Right renal pelvis (tissue), 4 donors: ENCODE measurements around the gene E2F1. TPM values are rescaled to one million over a fixed set of nuclear protein-coding genes. Genes with fewer than 3 reads are reported as not detected.

Experiments
- DNase-seq, 4 donors: peaks; one replicate each; pipeline ENCODE4 v3.0.0-alpha.2; 2013; ENCODE audit warnings: low read depth in 4 of 4, low spot score in 3 of 4, missing footprints in 1 of 4
- polyA plus RNA-seq, 4 donors: library from polyadenylated mRNA; unstranded; fragments of 120-200 nt; gene quantifications; one replicate each; pipeline ENCODE4 v1.2.1, GENCODE V29; 2013; ENCODE audit not compliant: insufficient read length in 4 of 4

The E2F1 gene
- polyA plus RNA-seq, 4 donors = 10.8 to 12.7 (median 12.1) TPM

- DNase-seq = no peak
These were observed 2.1 kb upstream of the E2F1 start for GRCh38 chr20:33687993-33688937.

- no peak for DNase-seq
These were observed 1.3 kb upstream of the E2F1 start for GRCh38 chr20:33687370-33687915.

GRCh38 chr20:33686984-33687366 is 790 bp upstream of the E2F1 start:
- DNase-seq = no peak

DNA sequence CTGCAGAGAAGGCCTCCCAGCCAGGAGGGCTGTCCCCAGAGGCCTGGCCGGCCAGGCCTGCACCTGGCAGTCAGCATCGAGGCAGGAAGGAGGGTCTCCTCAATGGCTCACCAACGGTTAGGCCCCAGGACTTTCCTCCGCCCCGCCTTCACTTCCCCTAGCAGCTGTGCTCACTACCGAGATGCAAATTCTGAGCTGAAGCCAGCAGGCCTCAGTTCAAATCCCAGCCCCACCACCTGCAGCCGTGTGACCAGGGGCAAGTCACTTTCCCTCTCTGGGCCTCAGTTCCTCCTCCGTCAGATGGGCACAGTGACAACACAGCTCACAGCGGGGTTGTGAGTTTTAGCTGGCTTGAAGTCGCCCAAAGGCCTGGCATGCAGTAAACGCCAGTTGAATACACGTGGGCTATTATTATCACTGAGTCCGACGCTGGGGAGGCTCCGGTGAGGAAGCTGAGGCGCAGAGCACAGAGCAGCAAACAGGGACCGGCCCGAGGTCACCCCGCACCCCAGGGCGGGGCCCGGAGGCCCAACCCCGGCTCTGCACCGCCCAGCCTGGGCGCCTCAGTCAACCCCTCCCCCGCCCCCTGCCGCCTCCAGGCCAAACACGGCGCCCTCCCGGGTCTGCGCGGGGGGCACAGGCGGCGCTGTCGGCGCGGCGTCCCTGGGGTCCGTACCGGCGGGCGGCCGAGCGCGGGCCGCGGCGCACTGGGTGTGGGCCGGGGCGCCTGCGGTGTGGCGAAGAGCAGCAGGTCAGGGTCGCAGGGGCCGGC is 671 bp downstream of the E2F1 start:
- DNase-seq = no peak

DNA sequence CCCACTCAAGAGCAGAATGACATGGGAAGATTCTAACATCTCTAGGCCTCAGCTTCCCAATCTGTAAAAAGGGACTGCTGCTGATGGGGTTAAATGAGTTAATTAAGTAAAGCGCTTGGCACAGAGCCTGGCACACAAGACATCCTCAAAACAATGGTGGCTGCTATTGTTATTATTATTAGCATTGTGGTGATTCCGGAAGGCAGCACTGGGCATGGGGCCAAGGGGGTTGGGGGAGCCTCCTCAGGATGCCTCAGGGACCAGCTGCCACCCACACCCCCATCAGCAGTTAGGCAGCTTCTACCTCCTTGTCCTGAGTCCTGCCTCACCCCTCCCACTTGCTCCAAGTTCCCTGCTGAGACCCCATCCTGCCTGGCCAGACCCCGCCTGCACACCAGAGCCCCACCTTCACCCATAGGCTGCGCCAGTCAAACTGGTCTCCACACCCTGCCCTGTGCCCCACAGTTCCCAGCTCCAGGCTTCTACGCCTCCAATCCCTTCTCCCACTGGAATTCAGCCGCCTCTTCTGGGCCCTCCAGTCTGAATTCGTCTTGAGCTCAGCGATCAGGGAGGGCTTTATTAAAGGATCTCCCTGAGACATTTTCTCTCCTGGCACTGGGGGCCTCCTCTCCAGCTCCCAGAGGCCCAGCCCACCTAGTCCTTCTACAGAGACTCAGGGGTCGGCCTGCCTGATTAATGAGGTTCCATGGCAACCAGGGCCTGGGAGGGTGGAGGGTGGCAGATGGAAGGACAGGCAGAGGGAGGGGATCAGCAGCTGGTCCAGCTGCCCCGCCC is 1.5 kb downstream of the E2F1 start:
- DNase-seq = no peak

DNA sequence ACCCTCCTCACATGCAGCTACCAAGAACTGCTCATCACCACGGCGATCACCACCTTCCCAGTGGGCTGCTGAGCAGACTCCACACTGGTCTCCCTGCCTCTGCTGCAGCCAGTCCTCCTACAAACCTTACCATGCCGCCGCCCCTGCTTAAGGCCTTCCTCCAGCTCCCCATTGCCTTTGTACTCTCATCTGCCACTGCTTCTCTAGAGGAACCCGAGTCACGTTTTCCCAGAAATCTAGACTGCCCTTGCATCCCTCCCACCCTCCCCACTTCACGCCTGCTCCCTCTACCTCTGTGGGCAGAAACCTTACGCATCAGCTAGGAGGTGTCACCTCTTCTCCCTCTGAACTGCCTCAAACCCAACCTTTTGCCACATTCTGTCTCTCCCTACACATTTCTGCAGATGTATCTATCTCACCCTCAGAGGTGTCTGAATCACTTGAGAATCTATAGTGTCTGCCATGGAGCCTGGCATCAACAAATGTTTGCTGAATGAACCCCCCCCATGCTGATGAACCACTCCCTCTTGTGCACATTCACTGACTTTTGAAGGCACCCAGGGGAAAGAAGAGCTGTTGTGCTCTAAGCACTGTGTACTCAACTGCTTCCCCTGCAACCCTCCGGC is 4.3 kb downstream of the E2F1 start:
- no peak for DNase-seq

- no peak for DNase-seq
These were observed 4.9 kb downstream of the E2F1 start for GRCh38 chr20:33681288-33681687.

GRCh38 chr20:33680686-33681085 is 5.5 kb downstream of the E2F1 start:
- DNase-seq = no peak

DNA sequence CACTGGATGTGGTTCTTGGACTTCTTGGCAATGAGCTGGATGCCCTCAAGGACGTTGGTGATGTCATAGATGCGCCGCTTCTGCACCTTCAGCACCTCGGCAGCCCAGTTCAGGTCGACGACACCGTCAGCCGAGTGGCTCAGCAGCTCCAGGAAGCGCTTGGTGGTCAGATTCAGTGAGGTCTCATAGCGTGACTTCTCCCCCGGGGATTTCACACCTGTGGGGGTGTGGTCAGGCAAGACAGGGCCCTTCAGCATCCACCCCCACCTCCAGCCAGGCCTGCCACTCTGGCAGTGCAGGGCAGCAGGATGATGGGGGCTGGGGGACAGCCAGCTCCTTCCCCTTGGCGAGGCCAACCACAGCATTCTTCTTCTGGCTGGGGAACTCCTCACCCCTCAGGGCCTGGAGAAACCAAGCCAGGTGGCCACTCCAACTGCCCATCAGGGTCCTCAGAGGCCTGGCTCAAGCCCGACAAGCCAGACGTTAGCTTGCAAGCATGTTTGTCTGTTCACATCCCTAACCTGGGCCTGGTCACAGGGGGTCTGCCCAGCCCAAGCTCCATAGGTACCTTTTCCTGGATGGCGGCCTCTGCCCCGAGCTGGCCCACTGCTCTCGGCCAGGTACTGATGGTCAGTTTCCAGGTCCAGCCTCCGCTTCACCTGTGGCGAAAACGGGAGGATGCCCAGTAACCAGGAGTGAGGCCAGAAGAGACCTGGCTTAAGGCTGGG is 6.3 kb downstream of the E2F1 start:
- DNase-seq = no peak

- DNase-seq = no peak
These were observed 8.0 kb downstream of the E2F1 start for GRCh38 chr20:33677991-33678702.

GRCh38 chr20:33676652-33677645 is 9.2 kb downstream of the E2F1 start:
- no peak for DNase-seq

DNA sequence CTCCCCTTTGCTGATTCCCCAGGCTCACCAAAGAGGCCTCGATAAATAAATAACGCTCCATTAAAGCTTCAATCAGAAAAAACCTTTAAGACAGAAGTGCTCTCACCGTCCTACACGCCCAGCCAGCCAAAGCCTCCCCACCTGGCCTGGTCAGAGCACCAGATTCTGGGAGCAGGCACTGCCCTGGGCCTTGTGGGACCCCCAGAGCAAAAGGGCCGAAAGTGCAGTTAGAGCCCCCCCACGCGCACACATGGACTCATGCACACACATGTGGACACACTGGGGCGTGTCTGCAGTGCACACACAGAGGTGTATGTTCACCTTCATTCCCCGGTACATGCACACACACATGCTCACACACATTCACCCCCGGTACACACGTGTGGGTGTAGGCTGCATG is 10.1 kb downstream of the E2F1 start:
- DNase-seq = no peak

DNA sequence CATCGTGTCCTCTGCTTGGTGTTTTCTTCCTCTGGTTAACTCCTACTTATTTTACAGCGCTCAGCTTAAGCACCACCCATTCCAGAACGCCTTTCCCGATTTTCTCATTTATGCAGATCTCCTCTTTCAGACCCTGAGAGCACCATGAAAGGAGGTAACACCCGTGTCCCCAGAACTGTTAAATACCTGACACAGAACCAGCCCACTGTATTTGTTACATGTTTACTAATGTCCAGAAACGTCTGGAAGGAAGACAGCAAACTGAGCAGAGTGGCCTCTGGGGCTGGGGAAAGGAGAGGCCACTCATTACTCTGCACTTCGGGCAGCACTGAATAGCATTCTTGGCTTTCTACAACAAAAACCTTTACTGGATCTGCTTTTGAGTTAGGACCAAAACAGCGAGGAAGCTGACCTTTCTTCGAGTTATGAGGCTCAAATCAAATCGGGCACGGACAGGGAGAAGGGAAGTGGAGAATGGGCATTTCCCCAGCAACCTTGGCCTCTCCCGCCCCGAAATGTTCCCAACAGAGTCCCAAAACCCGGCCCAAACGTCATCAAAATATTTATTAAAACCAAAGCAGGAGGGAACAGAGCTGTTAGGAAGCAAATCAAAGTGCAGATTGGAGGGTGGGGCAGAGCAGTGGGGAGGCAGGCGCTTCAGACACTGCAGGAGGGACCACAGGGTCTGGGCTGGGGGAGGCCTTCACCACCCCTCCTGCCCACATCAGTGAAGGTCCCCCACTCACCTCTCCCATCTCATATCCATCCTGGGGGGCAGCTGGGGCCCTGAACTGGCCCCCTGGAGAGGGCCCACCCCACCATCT is 10.8 kb downstream of the E2F1 start:
- no peak for DNase-seq

- DNase-seq = peak in 2 of 4 donors; percentile 61 to 72
These were observed 11.7 kb downstream of the E2F1 start, which contains the start of gene NECAB3 for GRCh38 chr20:33674294-33675135. TSS of gene NECAB3 (minus strand) at chr20:33674428. CDS start at chr20:33674352, 76 bp downstream.

DNA sequence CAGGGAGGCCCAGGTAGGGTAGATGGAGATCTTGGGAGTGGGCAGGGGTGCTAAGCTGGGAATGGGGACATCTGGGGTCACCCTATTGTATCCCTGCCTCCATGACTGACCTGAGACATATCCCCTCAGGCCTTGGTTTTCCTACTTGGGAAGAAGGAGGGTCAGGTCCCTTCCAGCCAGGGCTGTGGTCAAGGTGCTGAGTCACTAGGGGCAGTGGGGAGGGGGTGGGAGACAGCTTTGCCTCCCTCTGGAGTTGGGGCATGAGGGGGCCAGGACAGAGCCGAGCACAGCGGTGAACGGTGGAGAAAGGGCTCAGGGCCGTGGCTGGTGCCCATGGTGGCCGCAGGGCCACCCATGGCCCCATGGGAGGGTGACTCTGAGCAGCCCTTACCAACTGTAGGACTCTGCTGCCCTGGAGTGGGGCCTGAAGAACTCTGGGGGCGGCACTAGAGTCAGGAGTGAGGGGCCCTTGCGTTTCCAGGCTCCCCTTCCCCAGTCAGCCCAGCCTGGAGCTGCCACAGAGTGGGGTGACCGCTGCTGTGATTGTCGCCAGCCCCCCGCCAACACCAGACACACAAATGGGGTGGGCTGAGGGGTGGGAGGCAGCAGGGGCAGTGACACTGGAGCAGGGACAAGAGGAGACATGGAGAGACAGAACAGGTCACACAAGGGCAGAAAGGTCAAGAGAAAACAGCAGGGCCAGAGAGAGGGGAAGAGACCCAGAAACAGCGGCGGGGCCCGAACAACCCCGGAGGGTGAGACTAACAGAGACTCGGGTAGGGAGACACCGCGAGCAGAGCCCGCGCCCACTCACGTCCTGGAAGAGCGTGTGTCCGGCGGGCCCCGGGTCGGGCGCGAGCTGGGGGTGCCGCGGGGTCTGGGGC is 12.5 kb downstream of the E2F1 start:
- no peak for DNase-seq
